GM23338 (cell line): ENCODE results near the gene ACADVL. TPM values are rescaled to one million over a fixed set of nuclear protein-coding genes. Genes with fewer than 3 reads are reported as not detected.

Experiments
- ATAC-seq: fragments of 200-7000 bp; cut with Tn5 transposase; 3 replicates; pipeline ENCODE4 v1.9.1; 2020
- DNase-seq: peaks from one replicate; pipeline ENCODE4 v3.0.0-alpha.2; 2015; ENCODE audit warnings: low spot score
- H2AFZ ChIP-seq: fragments of 200-600 bp; sonication (generic); 2 replicates; pipeline ENCODE4 v1.8.0; 2016; ENCODE audit warnings: antibody characterized with exemption, mild to moderate bottlenecking, moderate library complexity
- H3F3A ChIP-seq: fragments of 200-600 bp; sonication (generic); replicated peaks from 2 replicates; pipeline ENCODE4 v1.8.0; 2017; ENCODE audit warnings: antibody characterized with exemption, mixed run types, low read depth
- H3K27ac ChIP-seq: fragments of 200-600 bp; sonication (generic); 2 replicates; pipeline ENCODE4 v1.6.1; 2016; ENCODE audit warnings: low read depth
- H3K27me3 ChIP-seq: fragments of 200-600 bp; sonication (generic); 2 replicates; pipeline ENCODE4 v1.8.0; 2016; ENCODE audit warnings: mild to moderate bottlenecking, mixed run types, moderate library complexity; ENCODE audit not compliant: insufficient read depth
- H3K36me3 ChIP-seq: fragments of 200-600 bp; sonication (generic); 2 replicates; pipeline ENCODE4 v1.8.0; 2016; ENCODE audit warnings: mild to moderate bottlenecking; ENCODE audit not compliant: insufficient read depth
- H3K4me1 ChIP-seq: fragments of 200-600 bp; sonication (generic); 2 replicates; pipeline ENCODE4 v1.8.0; 2016; ENCODE audit warnings: mild to moderate bottlenecking, moderate library complexity; ENCODE audit not compliant: insufficient read depth
- H3K4me2 ChIP-seq: fragments of 200-600 bp; sonication (generic); 2 replicates; pipeline ENCODE4 v1.7.1; 2017; ENCODE audit warnings: mixed run types
- H3K4me3 ChIP-seq: fragments of 200-600 bp; sonication (generic); 2 replicates; pipeline ENCODE4 v1.6.1; 2016; ENCODE audit warnings: mixed run types
- H3K79me2 ChIP-seq: fragments of 200-600 bp; sonication (generic); replicated peaks from 2 replicates; pipeline ENCODE4 v1.8.0; 2017; ENCODE audit warnings: mild to moderate bottlenecking; ENCODE audit not compliant: insufficient read depth
- H3K9me2 ChIP-seq: fragments of 200-600 bp; sonication (generic); 2 replicates; pipeline ENCODE4 v1.8.0; 2017; ENCODE audit not compliant: insufficient read depth
- H4K20me1 ChIP-seq: fragments of 200-600 bp; sonication (generic); replicated peaks from 2 replicates; pipeline ENCODE4 v1.8.0; 2017; ENCODE audit warnings: mild to moderate bottlenecking; ENCODE audit not compliant: insufficient read depth
- H3K27ac Mint-ChIP-seq: 2 replicates; pipeline ENCODE4 v1.8.0; 2020; ENCODE audit warnings: inconsistent platforms, mild to moderate bottlenecking, moderate library complexity, mixed read lengths
- H3K27me3 Mint-ChIP-seq: 3 replicates; pipeline ENCODE4 v1.8.0; 2022; ENCODE audit warnings: low read depth, mild to moderate bottlenecking, moderate library complexity, mixed read lengths, inconsistent platforms; ENCODE audit not compliant: insufficient read depth, poor library complexity
- H3K36me3 Mint-ChIP-seq: 3 replicates; pipeline ENCODE4 v1.8.0; 2021; ENCODE audit warnings: low read depth, mild to moderate bottlenecking, inconsistent platforms, moderate library complexity, mixed read lengths
- H3K4me1 Mint-ChIP-seq: 3 replicates; pipeline ENCODE4 v1.8.0; 2020; ENCODE audit warnings: mild to moderate bottlenecking, inconsistent platforms, mixed read lengths
- H3K4me3 Mint-ChIP-seq: 3 replicates; pipeline ENCODE4 v1.8.0; 2021; ENCODE audit warnings: moderate library complexity, mild to moderate bottlenecking, inconsistent platforms, mixed read lengths
- H3K9me3 Mint-ChIP-seq: 3 replicates; pipeline ENCODE4 v1.8.0; 2020; ENCODE audit warnings: moderate library complexity, mild to moderate bottlenecking, inconsistent platforms, mixed read lengths
- CREB1 ChIP-seq: fragments of 250-450 bp; sonication (Bioruptor Pico); IDR thresholded peaks from 2 replicates; pipeline ENCODE4 v1.5.0; 2020; ENCODE audit warnings: low read depth, mild to moderate bottlenecking, moderate library complexity
- CTCF ChIP-seq, 2 experiments: fragments of 200-600 bp in 1 of 2; sonication (generic) in 1 of 2; conservative IDR thresholded peaks; 2 replicates each; pipeline versions ENCODE4 v1.5.1 to v1.6.1; 2016 to 2017; ENCODE audit warnings: antibody characterized with exemption in 2 of 2, low read depth in 2 of 2, mild to moderate bottlenecking in 2 of 2, moderate library complexity in 1 of 2
- ETS1 ChIP-seq: IDR thresholded peaks from 2 replicates; pipeline ENCODE4 v1.6.1; 2016; ENCODE audit warnings: antibody characterized with exemption
- EZH2 ChIP-seq: fragments of 200-600 bp; sonication (generic); IDR thresholded peaks from one replicate; pipeline ENCODE4 v1.8.0; 2017; ENCODE audit warnings: antibody characterized with exemption, mild to moderate bottlenecking, low read depth; ENCODE audit not compliant: unreplicated experiment
- EZH2phosphoT487 ChIP-seq: fragments of 200-600 bp; sonication (generic); IDR thresholded peaks from one replicate; pipeline ENCODE4 v1.8.1; 2018; ENCODE audit warnings: antibody characterized with exemption; ENCODE audit not compliant: unreplicated experiment
- JUNB ChIP-seq: IDR thresholded peaks from one replicate; pipeline ENCODE4 v1.6.1; 2016; ENCODE audit warnings: antibody characterized with exemption; ENCODE audit not compliant: unreplicated experiment
- NANOG ChIP-seq: IDR thresholded peaks from 2 replicates; pipeline ENCODE4 v1.6.1; 2016; ENCODE audit warnings: antibody characterized with exemption, borderline replicate concordance
- POLR2AphosphoS5 ChIP-seq: IDR thresholded peaks from 2 replicates; pipeline ENCODE4 v1.6.1; 2016; ENCODE audit warnings: antibody characterized with exemption, low read depth
- REST ChIP-seq: IDR thresholded peaks from one replicate; pipeline ENCODE4 v1.6.1; 2018; ENCODE audit warnings: antibody characterized with exemption; ENCODE audit not compliant: unreplicated experiment
- STAT1 ChIP-seq: IDR thresholded peaks from one replicate; pipeline ENCODE4 v1.6.1; 2016; ENCODE audit warnings: antibody characterized with exemption; ENCODE audit not compliant: unreplicated experiment
- ZNF114 ChIP-seq: fragments of 250-450 bp; sonication (Bioruptor Pico); IDR thresholded peaks from 2 replicates; pipeline ENCODE4 v1.5.0; 2020; ENCODE audit warnings: mild to moderate bottlenecking, moderate library complexity
- ZNF331 ChIP-seq: fragments of 250-450 bp; sonication (Bioruptor Pico); IDR thresholded peaks from 2 replicates; pipeline ENCODE4 v1.5.0; 2020; ENCODE audit warnings: low read depth, mild to moderate bottlenecking, moderate library complexity
- ZNF462 ChIP-seq: fragments of 250-450 bp; sonication (Bioruptor Pico); IDR thresholded peaks from 2 replicates; pipeline ENCODE4 v1.5.0; 2020; ENCODE audit warnings: mild to moderate bottlenecking, moderate library complexity
- polyA plus RNA-seq: library from polyadenylated mRNA; unstranded; fragments of >200 nt; fragmentation: Nextera tagmentation; extraction: Ambion mirVana; gene quantifications from 2 replicates; pipeline ENCODE4 v1.2.1, GENCODE V29; 2016
- total RNA-seq: library from RNA; depleted of rRNA; stranded (reverse); fragments of >200 nt; shearing (Covaris generic); gene quantifications from 2 replicates; pipeline ENCODE4 v1.2.3, GENCODE V29; 2014

ACADVL gene
- total and polyA plus RNA-seq, 2 experiments from 2014 or later = 152 to 156 TPM

- TF ChIP-seq ZNF462 (no peak), POLR2AphosphoS5 (no peak), ZNF114 (CRISPR knock-in tag) (no peak), NANOG (no peak)
Measured at GRCh38 chr17:7184091-7184488, 35.6 kb upstream of the ACADVL start (continued).

- ATAC-seq = no peak
- TF ChIP-seq EZH2phosphoT487 (no peak), JUNB (no peak), CREB1 (CRISPR knock-in tag) (no peak), ETS1 (no peak), EZH2 (no peak), NANOG (no peak), ZNF331 (CRISPR knock-in tag) (no peak), CTCF (conservative IDR thresholded peaks at IDR 0.05; ENCODE audit: low read depth in 2 of 2) (no peak), REST (no peak), POLR2AphosphoS5 (no peak), STAT1 (no peak), ZNF114 (CRISPR knock-in tag) (no peak)
Measured at GRCh38 chr17:7184647-7185046, 35.1 kb upstream of the ACADVL start.

More at GRCh38 chr17:7184647-7185046, 35.1 kb upstream of the ACADVL start:
- Mint-ChIP-seq H3K36me3 (peaks cover 8% of the 10 kb centered on the region; the same call in 2 of the 3 replicates), H3K9me3 (no peaks in the 10 kb centered on the region), H3K4me3 (no peak overlapping the region), H3K27ac (no peak overlapping the region), H3K27me3 (peaks cover 13% of the 10 kb centered on the region), H3K4me1 (peaks cover 1% of the 10 kb centered on the region; the same call in 2 of the 3 replicates)
- Histone ChIP-seq H3K27ac (no peak overlapping the region), H3K79me2 (no peaks in the 10 kb centered on the region), H3K9me2 (no peaks in the 10 kb centered on the region), H3K4me2 (no peak overlapping the region), H3K4me3 (no peak overlapping the region), H2AFZ (no peak overlapping the region), H4K20me1 (peaks cover 3% of the 10 kb centered on the region; the same call in 1 of the 2 replicates), H3K27me3 (no peaks in the 10 kb centered on the region), H3F3A (0 out of 2 replicates have a peak, but pooled peaks cover 5% of the 10 kb centered on the region), H3K36me3 (no peaks in the 10 kb centered on the region), H3K4me1 (no peaks in the 10 kb centered on the region)
- DNase-seq = no peak
